ENCODE data around the gene LRRC32.
"Not testable (repeated sequence)": the region's sequence is repeated elsewhere in the genome, so short reads cannot be mapped to it uniquely, and the experiment has no call there.

The LRRC32 gene

DNA sequence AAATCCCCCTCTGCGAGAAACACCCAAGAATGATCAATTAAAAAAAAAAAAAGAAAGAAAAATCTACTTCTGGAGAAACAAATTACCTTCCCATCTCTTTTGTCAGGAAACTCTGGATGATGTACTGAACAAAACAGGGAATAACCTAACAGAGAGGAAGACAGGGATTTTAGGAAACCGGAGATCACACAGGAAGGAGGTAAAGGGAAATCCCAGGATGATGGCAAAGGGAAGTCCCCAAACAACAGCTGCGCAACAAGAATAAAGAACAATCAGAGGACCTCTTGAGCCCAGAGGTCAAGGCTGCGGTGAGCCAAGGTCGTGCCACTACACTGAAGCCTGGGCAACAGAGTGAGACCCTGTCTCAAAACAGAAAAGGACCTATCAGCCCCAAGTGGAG is 50.7 kb downstream of the LRRC32 start:
- H3K4me1 ChIP-seq (ENCODE audit: insufficient read depth, low read length); H3K27me3 ChIP-seq (ENCODE audit: insufficient read depth, low read length); H3K9me3 ChIP-seq (ENCODE audit: low read length); H3K36me3 ChIP-seq (ENCODE audit: insufficient read depth, low read length); H3K4me3 ChIP-seq (ENCODE audit: low read length); H2AFZ ChIP-seq (ENCODE audit: low read depth, low read length): not testable (repeated sequence)

DNA sequence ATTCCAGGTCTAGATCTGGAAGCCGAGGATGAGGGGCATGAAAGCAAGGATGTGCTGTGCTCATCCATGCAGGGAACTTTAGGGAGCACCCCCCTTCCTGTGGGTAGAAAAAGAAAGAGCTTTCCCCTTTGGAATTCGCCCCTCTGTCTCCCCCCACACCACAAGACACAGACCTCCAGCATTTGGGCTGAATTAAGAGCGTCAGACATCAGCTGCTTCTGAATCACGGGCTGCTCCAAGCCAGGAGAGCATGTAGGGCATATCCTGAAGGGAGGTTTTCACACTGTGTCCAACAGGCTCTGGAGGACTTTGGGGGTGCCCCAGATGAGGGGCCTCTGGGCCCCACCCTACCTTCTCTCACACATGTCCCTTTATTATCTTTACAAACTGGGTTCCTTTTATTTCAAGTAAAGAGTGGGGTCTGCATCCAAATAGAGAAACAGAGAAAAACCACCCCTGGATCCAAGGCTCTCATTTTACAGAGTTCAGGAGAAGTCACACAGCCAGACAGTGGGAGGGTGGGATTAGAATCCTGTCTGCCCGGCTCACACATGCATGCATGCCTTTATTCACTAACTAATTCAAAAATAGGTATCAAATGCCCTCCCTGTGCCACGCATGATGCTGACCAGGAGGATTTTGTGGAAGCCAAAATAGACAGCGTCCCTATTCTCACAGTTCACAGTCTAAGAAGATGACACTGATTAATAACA is 52.8 kb downstream of the LRRC32 start:
- Histone ChIP-seq H3K4me1 (ENCODE audit: insufficient read depth, low read length) (no peaks in the 10 kb centered on the region), H3K4me3 (ENCODE audit: low read length) (no peak overlapping the region), H3K9me3 (ENCODE audit: low read length) (no peaks in the 10 kb centered on the region), H2AFZ (ENCODE audit: low read depth, low read length) (no peak overlapping the region), H3K27me3 (ENCODE audit: insufficient read depth, low read length) (peaks cover 3% of the 10 kb centered on the region), H3K36me3 (ENCODE audit: insufficient read depth, low read length) (no peaks in the 10 kb centered on the region)

DNA sequence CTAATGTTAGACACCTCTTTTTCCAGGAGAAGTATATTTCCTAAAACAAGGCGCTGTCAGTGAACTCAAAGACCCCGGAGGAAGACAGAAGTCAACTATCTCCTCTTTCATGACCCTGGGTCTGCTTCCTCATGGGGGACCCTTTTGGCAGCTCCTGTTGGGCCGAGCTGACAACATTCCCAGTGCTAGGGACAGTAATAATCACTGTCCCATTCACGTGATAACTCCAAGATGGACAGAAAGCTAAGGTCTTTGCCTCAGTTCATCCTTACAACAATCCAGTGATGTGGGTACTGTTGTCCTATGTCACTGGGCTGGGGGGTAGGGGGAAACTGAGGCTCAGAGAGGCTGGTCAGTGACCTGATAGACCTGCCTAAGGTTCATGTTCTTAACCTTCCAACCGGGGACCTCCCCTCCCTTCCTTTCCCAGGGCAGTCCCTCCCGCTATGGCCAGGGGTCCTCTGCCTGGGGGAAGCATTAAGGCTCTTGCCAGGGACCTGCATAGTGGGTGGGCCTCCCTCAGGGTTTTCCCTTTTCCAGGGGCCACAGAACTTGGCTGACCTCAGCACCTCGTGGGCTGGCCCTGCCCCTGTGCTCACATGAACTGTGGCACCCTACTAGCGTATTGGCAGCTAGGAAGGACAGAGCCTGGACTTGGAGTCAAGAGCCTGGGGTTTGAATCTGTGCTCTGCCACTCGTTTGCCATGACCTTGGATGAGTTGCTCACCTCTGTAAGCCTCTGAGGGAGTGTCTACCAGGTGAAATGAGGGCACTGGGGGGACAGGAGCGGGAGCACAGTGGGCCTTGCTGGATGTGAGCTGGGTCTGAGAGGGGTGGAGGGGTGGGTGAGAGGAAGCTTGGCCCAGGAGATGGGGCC is 53.6 kb downstream of the LRRC32 start:
- H3K4me1 ChIP-seq (ENCODE audit: insufficient read depth, low read length): no peaks in the 10 kb centered on the region
- no peaks in the 10 kb centered on the region for H3K9me3 ChIP-seq (ENCODE audit: low read length)
- H2AFZ ChIP-seq (ENCODE audit: low read depth, low read length): no peak overlapping the region
- H3K36me3 ChIP-seq (ENCODE audit: insufficient read depth, low read length): no peaks in the 10 kb centered on the region
- peaks cover 3% of the 10 kb centered on the region for H3K27me3 ChIP-seq (ENCODE audit: insufficient read depth, low read length)
- H3K4me3 ChIP-seq (ENCODE audit: low read length): no peak overlapping the region

DNA sequence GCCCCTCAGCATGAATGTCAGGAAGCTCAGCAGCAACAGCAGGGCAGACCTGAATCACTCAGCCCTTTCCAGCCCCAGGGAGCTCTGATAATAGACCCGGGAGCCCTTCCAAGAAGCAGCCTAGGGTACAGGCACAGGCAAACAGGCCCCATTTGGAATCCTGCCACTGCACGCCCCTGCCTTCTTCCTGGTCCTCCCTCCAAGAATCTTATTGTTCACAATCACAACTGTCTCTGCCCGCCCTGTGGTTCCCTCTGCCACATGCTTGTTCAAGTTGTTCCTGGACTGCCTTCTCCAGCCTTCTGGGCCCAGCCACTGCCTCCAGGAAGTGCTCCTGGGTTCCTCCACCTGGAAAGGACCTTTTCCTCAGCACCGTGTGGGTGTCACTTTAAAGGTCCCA is 54.6 kb downstream of the LRRC32 start:
- Histone ChIP-seq H3K4me1 (ENCODE audit: insufficient read depth, low read length) (no peaks in the 10 kb centered on the region), H3K36me3 (ENCODE audit: insufficient read depth, low read length) (no peaks in the 10 kb centered on the region), H2AFZ (ENCODE audit: low read depth, low read length) (no peak overlapping the region), H3K9me3 (ENCODE audit: low read length) (no peaks in the 10 kb centered on the region), H3K4me3 (ENCODE audit: low read length) (no peak overlapping the region), H3K27me3 (ENCODE audit: insufficient read depth, low read length) (peaks cover 3% of the 10 kb centered on the region)

DNA sequence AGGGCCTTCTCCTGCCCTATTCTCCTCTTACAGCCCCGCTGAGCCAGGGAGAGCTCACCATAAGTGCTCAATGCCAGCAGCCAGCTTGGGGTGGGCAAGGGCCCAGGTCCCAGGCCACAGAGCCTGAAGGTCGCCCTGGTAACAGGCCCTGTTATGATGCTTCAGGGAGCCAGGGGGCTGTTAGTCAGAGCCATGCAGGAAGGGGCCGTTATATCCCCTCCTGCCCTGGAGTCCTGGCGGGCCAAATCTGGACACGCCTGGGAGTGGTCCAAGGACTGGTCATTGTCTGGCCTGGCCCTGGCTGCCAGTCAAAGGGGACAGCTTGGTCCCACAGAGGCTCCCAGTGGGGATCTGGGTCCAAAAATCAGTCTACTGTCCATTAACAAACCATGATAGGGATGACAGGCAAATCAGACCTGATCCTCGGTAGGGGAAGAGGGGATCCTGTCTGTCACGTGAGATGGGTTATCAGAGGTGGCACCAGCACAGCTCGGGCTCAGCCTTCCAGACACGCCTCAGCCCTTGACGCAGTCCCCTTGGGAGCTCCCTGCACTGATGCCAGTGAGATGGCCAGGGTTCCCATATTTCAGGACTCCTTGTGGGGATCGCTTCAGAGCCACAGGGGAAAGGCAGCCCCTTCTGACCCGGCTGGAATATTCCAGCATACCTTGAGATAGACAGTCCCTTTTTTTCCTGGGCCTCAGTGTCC is 55.9 kb downstream of the LRRC32 start:
- Histone ChIP-seq H2AFZ (ENCODE audit: low read depth, low read length) (no peak overlapping the region), H3K4me3 (ENCODE audit: low read length) (no peak overlapping the region), H3K9me3 (ENCODE audit: low read length) (no peaks in the 10 kb centered on the region), H3K27me3 (ENCODE audit: insufficient read depth, low read length) (peaks cover 3% of the 10 kb centered on the region), H3K4me1 (ENCODE audit: insufficient read depth, low read length) (no peaks in the 10 kb centered on the region), H3K36me3 (ENCODE audit: insufficient read depth, low read length) (no peaks in the 10 kb centered on the region)

DNA sequence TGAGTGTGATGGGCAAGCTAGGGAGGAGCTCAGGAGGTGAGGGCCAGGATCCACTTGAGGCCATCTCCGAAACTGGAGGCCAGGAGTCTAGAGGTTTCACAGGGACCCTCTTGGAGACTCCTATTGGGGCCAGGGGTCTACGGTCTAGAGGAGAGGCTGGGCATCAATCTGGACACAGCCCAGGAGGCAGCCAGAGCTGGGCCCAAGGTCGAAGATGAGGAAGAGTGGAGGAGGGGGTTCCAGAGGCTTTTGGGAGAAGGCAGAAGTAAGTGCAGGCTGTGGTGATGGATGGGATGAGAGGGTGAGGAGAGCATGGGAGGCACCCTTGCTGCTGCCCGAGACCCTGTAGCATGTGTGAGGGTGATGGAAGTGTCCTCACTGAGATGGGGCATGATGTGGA is 56.6 kb downstream of the LRRC32 start:
- Histone ChIP-seq H3K4me3 (ENCODE audit: low read length) (no peak overlapping the region), H2AFZ (ENCODE audit: low read depth, low read length) (no peak overlapping the region), H3K36me3 (ENCODE audit: insufficient read depth, low read length) (no peaks in the 10 kb centered on the region), H3K9me3 (ENCODE audit: low read length) (no peaks in the 10 kb centered on the region), H3K27me3 (ENCODE audit: insufficient read depth, low read length) (peaks cover 3% of the 10 kb centered on the region), H3K4me1 (ENCODE audit: insufficient read depth, low read length) (no peaks in the 10 kb centered on the region)

DNA sequence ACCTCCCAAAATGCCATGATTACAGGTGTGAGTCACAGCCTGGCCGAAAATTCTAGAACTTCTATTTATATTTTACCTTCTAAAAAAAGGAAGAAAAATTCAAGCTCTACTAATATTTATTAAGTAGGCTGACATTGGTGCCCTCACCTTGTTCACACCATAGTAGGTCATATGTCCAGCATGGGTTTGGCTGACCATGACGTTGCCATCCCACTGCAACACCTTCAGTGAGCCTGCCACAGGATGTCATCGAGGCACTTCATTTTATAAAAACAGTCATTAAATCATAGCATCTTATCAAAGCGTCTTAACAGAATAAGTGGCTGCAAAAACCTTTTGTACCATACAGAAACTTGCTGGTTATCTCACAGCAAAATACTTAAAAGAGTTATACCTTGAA is 58.3 kb downstream of the LRRC32 start:
- H3K9me3 ChIP-seq (ENCODE audit: low read length): no peaks in the 10 kb centered on the region
- H3K27me3 ChIP-seq (ENCODE audit: insufficient read depth, low read length): peaks cover 3% of the 10 kb centered on the region
- no peak overlapping the region for H3K4me3 ChIP-seq (ENCODE audit: low read length)
- no peak overlapping the region for H2AFZ ChIP-seq (ENCODE audit: low read depth, low read length)
- H3K36me3 ChIP-seq (ENCODE audit: insufficient read depth, low read length): no peaks in the 10 kb centered on the region
- no peaks in the 10 kb centered on the region for H3K4me1 ChIP-seq (ENCODE audit: insufficient read depth, low read length)

DNA sequence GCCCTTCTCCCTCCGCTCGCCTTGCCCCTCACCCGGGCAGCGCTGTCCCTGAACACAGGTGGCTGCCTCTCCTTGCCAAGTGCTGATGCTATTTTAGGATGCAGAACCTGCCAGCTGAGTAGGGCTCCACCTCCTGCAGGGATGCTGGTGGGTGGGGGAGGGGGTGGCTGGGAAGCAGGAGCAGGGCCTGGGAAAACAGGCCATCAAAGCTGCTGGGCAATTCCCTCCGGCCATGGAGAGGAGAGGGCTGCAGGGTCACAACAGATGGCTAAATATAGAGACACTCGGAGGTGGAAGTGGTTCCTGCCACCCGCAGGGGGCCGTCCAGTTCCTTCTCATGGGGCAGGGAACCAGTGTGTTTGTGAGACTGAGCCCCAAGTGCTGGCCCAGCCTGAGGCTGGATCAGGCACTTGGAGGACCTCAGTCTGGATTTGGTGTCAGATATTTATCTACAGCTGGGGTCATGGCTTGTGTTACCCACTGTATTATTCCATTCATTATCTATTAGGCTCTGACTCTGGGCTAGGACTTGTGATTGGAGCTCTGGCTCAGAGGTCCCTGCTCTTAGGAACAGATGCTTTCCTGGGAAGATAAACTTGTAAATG is 59.6 kb downstream of the LRRC32 start:
- Histone ChIP-seq H3K4me1 (ENCODE audit: insufficient read depth, low read length) (no peaks in the 10 kb centered on the region), H3K4me3 (ENCODE audit: low read length) (no peak overlapping the region), H3K27me3 (ENCODE audit: insufficient read depth, low read length) (peaks cover 3% of the 10 kb centered on the region), H3K9me3 (ENCODE audit: low read length) (peaks cover 2% of the 10 kb centered on the region), H3K36me3 (ENCODE audit: insufficient read depth, low read length) (no peaks in the 10 kb centered on the region), H2AFZ (ENCODE audit: low read depth, low read length) (no peak overlapping the region)

DNA sequence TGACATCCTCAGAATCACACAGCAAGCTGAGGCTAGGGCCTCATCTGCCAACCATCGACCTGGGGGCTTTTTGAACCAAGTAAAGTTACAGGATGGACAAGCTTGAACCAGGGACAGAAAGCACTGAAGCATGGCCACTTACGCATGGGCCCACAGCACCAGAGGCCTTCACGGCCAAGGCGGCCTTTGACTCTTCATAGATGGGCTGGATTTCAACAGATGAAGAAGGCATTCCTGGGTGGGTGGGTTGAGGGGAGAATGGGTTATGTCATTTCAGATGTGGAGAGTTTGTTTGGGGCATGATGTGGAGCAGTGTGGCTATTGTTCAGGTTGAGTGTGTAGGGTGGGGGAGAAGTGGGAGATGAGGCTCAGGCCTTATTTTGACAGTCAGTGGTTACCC is 60.2 kb downstream of the LRRC32 start:
- Histone ChIP-seq H3K4me1 (ENCODE audit: insufficient read depth, low read length) (no peaks in the 10 kb centered on the region), H3K36me3 (ENCODE audit: insufficient read depth, low read length) (no peaks in the 10 kb centered on the region), H3K27me3 (ENCODE audit: insufficient read depth, low read length) (peaks cover 3% of the 10 kb centered on the region), H3K4me3 (ENCODE audit: low read length) (no peak overlapping the region), H2AFZ (ENCODE audit: low read depth, low read length) (no peak overlapping the region), H3K9me3 (ENCODE audit: low read length) (peaks cover 2% of the 10 kb centered on the region)

DNA sequence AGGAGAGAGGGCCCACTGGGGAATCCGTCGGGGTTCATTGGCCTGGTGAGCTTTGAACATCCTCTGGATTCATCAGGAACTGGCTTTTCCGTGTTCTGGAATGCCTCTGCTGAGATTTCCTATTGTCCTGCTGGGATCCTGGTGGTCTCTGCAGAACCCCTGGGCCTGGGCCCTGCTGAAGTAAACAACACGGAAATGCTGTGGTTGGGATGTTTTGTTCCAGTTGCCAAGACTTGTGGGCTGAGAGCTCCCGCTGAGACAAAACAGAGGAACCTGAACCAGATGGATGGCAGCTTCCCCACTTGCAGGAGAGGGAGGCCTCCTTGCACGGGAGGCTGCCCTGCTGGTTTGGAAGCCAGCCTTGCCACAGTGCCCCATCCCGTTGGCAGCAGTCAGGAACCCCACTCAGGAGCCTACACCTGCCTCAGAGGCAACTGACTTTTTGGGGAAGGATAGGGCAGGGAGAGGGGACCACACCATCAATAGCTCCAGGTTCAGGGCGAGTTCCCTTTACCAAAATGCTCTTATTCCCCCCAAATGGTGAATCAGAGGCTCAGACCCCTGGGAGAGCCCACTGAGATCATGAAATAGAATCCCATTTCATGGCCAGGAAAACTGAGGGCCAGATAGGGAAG is 60.7 kb downstream of the LRRC32 start:
- Histone ChIP-seq H3K4me3 (ENCODE audit: low read length) (no peak overlapping the region), H3K9me3 (ENCODE audit: low read length) (peaks cover 2% of the 10 kb centered on the region), H3K4me1 (ENCODE audit: insufficient read depth, low read length) (no peaks in the 10 kb centered on the region), H3K36me3 (ENCODE audit: insufficient read depth, low read length) (no peaks in the 10 kb centered on the region), H3K27me3 (ENCODE audit: insufficient read depth, low read length) (peaks cover 3% of the 10 kb centered on the region), H2AFZ (ENCODE audit: low read depth, low read length) (no peak overlapping the region)

DNA sequence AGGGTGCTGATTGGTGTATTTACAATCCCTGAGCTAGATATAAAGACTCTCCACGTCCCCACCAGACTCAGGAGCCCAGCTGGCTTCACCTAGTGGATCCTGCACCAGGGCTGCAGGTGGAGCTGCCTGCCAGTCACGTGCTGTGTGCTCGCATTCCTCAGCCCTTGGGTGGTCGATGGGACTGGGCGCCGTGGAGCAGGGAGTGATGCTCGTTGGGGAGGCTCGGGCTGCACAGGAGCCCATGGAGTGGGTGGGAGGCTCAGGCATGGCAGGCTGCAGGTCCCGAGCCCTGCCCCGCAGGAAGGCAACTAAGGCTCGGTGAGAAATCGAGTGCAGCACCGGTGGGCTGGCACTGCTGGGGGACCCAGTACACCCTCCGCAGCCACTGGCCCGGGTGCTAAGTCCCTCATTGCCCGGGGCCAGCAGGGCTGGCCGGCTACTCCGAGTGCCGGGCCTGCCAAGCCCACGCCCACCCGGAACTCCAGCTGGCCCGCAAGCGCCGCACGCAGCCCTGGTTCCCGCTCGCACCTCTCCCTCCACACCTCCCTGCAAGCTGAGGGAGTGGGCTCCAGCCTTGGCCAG is 61.6 kb downstream of the LRRC32 start:
- H3K27me3 ChIP-seq (ENCODE audit: insufficient read depth, low read length); H3K4me1 ChIP-seq (ENCODE audit: insufficient read depth, low read length); H3K4me3 ChIP-seq (ENCODE audit: low read length); H3K9me3 ChIP-seq (ENCODE audit: low read length); H3K36me3 ChIP-seq (ENCODE audit: insufficient read depth, low read length); H2AFZ ChIP-seq (ENCODE audit: low read depth, low read length): not testable (repeated sequence)

DNA sequence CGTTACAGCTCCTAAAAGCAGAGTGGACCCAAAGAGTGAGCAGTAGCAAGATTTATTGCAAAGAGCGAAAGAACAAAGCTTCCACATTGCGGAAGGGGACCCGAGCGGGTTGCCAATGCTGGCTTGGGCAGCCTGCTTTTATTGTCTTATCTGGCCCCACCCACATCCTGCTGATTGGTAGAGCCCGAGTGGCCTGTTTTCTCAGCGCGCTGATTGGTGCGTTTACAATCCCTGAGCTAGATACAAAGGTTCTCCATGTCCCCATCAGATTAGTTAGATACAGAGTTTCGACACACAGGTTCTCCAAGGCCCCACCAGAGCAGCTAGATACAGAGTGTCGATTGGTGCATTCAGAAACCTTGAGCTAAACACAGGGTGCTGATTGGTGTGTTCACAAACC is 62.3 kb downstream of the LRRC32 start:
- H3K4me1 ChIP-seq (ENCODE audit: insufficient read depth, low read length); H3K4me3 ChIP-seq (ENCODE audit: low read length); H3K27me3 ChIP-seq (ENCODE audit: insufficient read depth, low read length); H2AFZ ChIP-seq (ENCODE audit: low read depth, low read length); H3K9me3 ChIP-seq (ENCODE audit: low read length); H3K36me3 ChIP-seq (ENCODE audit: insufficient read depth, low read length): not testable (repeated sequence)
